Left kidney (tissue), 2 donors: ENCODE measurements around the gene HRC. TPM values are rescaled to one million over a fixed set of nuclear protein-coding genes. Genes with fewer than 3 reads are reported as not detected.

Experiments
- DNase-seq: peaks from one replicate; pipeline ENCODE4 v3.0.0-alpha.2; 2013
- polyA plus RNA-seq: library from polyadenylated mRNA; unstranded; fragments of 120-200 nt; gene quantifications from one replicate; pipeline ENCODE4 v1.2.1, GENCODE V29; 2013; ENCODE audit not compliant: insufficient read length

The HRC gene
- polyA plus RNA-seq, 1 donor = 22.9 TPM

DNA sequence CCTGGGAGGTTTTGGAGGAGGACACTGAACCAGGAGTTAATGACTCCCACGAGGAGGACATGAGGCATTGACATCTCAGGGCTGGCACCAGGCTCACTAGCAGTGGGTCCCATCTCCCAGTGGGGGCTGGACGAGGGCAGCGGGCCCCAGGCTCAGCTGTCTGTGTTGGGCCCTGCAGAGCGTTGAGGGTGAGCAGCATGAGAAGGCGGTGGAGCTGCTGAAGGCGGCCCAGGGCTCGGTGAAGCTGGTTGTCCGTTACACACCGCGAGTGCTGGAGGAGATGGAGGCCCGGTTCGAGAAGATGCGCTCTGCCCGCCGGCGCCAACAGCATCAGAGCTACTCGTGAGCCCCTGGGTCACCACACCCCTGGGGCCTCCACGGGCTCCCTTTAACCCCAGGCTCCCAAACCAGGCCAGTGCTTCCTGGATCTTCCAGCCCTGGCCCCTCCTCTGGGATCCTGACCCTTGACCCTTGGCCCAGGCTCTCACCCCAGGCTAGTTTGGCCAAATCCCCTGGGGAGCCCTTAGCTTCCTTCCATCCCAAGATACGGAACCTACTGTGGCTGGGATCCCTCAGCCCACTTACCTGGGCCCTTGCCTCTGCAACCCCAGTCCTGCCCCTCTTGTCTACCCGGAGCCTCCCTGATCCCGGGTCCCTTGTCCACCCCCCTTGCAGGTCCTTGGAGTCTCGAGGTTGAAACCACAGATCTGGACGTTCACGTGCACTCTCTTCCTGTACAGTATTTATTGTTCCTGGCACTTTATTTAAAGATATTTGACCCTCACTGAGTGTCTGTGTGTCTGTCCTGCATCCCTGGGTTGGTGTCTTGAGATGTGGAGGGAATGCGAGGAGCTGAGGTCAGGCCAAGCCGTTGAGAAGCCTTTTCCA lies 37.3 kb downstream of the HRC start:
- DNase-seq = no peak

DNA sequence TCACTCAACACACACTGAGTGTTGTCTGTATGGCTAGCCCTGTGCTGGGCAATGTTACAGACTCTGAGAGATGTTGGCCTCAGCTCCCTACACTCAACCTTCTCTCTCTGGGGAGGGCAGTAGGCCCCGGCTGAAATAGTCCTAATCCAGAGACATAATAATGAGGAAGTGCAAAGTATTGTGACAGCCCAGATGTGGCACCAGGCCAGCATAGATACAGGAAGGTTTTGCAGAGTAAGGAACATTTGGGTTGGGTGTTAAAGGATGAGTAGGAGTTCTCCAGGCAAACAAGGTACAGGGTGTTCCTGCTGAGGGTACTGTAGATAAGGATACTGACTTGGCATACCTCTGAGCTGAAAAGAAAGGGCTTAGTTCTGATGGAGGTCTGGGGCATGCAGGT lies 38.7 kb downstream of the HRC start:
- no peak for DNase-seq

DNA sequence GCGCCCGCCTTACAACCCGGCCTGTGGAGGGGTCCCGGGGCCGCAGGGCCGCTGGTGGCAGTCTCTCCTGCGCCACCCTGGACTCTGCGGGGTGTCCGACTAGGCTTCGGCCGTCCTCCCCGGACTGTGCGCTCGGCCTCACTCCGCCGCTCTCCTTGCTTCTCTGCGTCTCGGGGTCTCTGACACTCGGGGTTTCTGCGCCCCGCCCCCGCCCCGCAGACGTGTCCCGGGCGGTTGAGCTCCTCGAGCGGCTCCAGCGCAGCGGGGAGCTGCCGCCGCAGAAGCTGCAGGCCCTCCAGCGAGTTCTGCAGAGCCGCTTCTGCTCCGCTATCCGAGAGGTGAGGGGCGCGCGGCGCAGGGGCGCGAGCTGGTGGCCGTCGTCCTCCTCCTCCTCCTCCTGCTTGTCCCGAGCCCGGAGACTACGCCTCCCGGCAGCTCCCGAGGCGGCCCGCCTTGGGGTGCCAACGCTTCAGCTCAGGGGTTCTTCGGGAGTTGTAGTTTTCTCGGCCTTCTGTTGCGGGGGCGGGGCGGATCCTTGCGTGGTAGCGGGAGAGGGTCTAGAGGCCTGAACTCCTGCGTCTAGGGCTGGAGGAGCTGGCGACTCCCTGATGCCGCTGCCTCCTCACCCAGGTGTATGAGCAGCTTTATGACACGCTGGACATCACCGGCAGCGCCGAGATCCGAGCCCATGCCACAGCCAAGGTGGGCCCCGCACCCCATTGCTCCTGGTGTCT lies 40.4 kb downstream of the HRC start:
- DNase-seq = peak; percentile 61

DNA sequence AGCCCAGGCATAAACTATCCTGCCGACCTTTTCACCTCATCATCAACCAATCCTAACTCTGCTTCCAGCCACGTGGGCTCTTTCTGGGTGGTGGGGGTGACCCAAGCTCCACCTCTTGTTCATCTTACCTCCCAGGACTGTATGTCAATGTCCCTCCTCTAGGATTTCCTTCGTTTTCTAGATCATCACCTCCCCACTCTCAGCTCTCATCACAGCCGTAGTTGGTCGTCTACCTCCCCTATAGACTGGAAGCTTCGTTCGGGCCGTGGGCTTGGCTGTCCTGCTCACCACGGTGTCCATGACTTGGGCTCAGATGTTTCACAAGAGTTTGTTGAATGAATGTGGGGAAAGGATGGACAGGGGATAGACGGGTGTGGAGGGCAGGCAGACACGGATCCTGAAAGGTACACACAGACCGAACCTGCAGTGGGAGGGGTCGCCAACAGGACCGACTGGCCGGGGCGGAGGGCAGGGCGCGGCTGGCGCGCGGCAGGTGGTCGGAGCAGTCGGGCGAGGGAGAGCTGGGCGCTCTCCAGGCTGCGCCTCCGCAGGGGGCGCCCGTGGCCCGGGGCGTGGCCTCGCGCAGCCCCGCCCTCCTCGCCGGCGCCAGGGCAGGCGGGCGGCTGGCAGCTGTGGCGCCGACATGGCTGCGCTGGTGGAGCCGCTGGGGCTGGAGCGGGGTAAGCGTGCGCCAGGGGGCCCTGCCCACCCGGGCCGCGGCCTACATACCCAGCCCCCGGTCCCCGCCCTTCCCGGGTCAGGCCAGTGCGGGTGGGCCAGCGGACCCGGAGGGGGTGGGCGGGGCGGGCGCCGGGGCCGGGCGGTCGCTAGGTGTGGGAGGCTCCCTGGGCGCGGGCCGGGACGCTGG lies 41.2 kb downstream of the HRC start, which contains the start of gene LIN7B:
Gene LIN7B, plus strand, starts transcription at position 609 of the 868 bp plus-strand sequence. Its CDS starts 35 bp downstream, at position 644.
- peak; percentile 66 for DNase-seq

DNA sequence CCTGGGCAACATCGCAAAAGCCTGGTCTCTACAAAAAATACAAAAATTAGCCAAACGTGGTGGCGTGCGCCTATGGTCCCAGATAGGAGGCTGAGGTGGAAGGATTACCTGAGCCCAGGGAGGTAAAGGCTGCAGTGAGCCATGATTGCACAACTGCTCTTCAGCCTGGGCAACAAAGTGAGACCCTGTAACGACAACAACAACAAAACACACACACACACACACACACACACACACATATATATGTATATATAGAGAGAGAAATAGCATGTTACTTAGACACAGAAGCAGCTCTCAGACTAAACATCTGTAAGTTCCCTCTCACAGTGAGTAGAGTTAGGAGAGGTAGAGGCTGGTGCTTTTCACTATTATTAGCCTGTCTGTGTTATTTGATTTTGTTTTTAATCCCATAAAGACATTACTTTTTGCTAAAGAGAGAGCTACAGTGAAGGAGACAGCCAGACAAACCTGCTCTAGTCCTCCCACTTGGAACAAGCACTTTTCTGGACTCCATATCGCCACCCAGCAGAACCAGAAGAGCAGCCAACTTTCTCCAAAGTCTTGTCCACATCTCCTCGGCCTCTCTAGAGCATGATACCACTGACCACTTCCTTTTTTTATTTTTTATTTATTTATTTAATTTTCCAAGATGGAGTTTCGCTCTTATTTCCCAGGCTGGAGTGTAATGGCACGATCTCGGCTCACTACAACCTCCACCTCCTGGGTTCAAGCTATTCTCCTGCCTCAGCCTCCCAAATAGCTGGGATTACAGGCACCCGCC lies 43.8 kb downstream of the HRC start:
- DNase-seq = no peak

DNA sequence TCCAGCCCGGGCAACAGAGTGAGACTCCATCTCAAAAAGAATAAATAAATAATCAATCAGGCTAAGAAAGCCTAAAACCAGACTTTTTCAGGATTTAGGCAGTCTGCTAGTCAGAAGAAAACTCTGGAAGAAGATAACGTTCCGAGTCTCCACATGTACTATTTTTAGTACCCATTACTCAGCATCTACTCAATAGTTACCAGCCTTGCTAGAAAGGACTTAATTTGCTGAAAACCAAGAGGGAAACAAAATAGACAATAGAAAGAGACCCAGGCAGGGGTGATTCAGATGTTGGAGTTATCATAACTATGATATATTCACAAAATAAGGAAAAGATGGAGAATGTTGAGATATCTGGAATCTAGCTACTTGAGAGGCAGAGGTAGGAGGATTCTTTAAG lies 44.6 kb downstream of the HRC start:
- no peak for DNase-seq

DNA sequence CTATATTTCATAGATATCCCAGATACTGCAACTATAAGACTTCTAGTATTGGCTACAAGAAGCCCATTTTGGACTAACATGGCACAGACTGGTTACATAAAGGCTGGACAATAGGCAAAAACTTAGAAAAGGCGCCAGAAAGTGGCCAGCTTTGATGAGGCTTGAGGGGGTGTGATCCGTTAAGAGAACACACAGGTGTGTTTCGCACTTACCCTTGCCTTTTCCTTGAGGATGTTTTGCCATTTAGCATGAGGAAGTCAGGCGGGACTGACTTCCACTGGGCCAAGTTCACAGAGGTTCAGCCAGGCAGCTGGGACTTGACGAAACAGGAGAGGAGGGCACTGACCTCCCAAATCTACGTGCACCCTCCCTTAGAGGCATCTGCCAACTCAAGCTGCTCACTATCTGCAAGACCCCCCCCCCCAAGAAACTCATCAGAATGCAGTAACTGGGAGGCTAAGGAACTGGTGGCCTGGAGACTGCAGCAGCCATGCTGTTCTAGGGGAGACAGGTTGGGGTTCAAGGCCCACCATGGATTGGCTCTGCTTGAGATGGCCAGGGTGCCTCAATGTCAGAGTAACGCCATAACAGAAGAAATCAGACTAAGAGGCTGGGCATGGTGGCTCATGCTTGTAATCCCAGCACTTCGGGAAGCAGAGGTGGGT lies 45.5 kb downstream of the HRC start:
- DNase-seq = no peak

DNA sequence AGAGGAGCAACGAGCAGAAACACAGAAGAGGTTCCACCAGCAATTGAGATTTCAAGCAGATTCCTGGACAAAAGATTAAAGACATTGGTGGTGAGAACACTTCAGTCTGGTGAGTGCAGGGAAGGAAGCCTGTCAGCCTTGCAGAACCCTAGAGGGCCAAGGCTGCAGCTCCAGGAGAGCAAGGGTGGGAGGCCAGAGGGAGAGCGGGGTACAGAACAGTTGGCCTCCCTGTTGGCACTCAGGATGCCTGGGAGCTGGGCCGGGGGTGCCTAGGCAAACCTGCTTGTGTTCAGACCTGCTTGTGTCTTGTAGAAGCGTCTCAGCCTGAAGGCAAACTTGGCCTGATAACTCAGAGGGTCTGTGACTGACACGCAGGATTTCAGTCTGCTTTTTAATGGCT lies 46.1 kb downstream of the HRC start:
- DNase-seq = no peak

DNA sequence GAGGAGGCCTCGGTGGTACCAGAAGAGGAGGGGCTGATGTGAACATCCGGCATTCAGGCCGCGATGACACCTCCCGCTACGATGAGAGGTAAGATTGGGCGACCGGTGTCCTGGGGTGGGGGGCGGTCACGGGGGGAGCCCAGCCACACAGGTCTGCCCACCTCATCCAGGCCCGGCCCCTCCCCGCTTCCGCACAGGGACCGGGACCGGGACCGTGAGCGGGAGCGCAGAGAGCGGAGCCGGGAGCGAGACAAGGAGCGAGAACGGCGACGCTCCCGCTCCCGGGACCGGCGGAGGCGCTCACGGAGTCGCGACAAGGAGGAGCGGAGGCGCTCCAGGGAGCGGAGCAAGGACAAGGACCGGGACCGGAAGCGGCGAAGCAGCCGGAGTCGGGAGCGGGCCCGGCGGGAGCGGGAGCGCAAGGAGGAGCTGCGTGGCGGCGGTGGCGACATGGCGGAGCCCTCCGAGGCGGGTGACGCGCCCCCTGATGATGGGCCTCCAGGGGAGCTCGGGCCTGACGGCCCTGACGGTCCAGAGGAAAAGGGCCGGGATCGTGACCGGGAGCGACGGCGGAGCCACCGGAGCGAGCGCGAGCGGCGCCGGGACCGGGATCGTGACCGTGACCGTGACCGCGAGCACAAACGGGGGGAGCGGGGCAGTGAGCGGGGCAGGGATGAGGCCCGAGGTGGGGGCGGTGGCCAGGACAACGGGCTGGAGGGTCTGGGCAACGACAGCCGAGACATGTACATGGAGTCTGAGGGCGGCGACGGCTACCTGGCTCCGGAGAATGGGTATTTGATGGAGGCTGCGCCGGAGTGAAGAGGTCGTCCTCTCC lies 47.4 kb downstream of the HRC start:
- DNase-seq = no peak

DNA sequence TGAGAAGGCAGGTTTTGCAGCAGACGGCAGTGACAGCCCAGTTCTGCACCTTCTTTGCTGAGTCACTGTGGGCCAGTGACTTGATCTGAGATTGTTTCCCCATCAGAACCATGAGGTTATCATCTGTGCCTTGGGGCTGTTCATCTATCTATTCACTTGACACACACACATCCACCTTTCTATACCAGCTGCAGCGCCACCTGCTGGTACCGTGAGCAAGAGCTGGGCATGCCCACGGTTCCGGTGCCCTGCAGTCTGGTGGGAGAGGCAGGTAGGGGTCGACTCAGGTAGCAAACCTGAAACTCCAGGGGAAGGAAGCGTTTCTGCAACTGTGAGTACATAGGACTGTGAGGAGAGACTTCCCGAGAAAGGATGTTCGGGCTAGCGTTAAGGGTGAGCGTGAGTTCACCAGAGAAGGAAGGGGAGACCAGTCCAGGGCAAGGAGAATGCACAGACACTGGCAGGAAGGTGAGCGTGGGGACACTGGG lies 48.5 kb downstream of the HRC start:
- DNase-seq = no peak

DNA sequence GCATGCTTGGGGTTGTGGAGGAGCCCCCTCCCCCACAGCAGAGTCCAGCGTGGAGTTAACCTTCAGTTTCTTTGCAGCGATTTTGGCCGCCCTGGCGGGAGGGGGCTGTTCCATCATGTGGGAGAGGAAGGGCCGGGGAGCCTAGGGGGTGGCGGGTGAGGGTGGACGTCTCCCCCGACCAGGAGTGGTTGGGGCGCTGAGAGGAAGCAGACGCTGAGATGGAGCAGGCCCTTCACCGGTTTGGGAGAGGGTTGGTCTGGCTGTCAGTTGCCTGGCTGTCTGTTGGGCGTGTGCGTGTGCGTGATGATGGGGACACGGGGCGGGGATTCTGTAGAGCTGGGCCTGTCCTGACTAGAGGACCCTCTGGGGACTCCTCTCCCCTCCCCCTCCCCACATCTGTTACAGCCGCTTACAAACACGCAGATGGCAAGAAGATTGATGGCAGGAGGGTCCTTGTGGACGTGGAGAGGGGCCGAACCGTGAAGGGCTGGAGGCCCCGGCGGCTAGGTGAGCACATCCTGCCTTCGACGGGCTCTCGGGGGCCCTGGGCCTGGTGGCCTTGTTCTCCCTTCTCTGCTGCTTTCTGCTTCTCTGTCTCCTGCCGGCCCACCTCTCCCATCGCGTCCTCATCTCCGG lies 50.8 kb downstream of the HRC start:
- DNase-seq = peak; percentile 55

DNA sequence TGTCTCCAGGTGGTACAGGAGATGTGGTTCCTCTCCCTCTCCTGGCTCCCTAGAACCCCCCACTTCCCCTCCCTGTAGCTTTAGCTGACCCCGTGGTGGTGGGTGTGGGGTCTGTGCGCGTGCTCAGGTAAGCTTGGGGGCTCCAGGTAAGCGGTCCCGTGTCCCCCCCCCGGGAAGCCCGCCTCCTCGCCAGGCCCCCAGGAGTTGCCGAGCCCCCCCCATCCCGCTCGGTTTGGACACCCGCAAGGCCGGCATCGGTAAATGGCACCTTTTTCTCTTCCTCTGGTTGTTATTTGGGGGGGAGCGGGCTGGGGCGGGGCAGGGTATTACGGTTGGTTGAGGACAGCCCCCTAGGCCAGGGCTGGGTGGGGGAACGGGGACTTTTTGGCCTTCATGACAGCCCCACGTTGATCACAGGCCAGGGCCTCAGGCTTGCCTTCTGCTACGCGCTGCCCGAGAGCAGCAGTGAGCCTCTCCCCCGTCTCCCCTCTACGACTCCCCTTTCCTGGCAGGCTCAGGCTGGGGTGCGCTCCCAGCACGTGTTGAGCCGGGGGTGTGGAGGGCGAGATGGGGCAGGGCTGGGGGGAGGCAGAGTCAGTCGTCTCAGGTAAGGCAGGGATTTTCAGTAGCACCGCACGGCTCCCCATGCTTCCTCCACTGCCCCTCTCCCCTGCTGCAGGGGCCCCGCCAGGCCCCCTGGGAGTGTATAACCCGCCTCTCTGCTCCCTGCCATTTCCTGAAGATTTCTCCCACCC lies 51.7 kb downstream of the HRC start:
- no peak for DNase-seq

DNA sequence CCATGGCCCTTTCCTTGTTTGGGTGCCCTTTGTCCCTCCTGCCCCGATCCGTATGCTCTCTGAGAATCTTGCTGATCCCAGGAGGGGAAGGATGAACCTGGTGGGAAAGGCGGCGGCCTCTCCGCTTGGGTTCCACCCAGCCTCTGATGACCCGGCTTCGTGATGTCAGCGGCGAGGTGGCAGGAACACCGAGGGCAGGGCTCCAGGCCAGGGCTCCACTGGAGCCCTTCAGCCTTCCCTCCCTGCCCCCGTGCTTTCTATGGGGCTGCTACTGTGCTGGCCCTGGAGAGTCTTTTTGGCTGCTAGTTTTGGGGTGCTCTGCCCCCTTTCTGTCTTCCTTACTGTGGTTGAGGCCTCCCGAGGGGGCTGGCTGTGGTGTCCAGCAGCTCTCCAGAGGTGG lies 52.9 kb downstream of the HRC start:
- no peak for DNase-seq

Other genes starting within 250 kb of the HRC start
- gene DHDH, start 221.7 kb downstream of the HRC start, polyA plus RNA-seq = 4.6 TPM
- gene BAX, start 200.5 kb downstream of the HRC start, polyA plus RNA-seq = 64.5 TPM
- gene FTL, start 190.1 kb downstream of the HRC start, polyA plus RNA-seq = 2,202 TPM
- gene GYS1, start 162.1 kb downstream of the HRC start, polyA plus RNA-seq = 52.2 TPM
- gene RUVBL2, start 161.5 kb downstream of the HRC start, polyA plus RNA-seq = 80.2 TPM
- gene LHB, start 138.3 kb downstream of the HRC start, polyA plus RNA-seq = 0.38 TPM
- gene CGB3, start 131.1 kb downstream of the HRC start, polyA plus RNA-seq = not detected
- gene CGB2, start 123.5 kb downstream of the HRC start, polyA plus RNA-seq = not detected
- not detected for gene CGB1, start 118.5 kb downstream of the HRC start, polyA plus RNA-seq
- gene CGB5, start 111.5 kb downstream of the HRC start, polyA plus RNA-seq = not detected
- not detected for gene CGB8, start 106.3 kb downstream of the HRC start, polyA plus RNA-seq
- 0.78 TPM for gene CGB7, start 97.6 kb downstream of the HRC start, polyA plus RNA-seq
- gene NTF4, start 90.6 kb downstream of the HRC start, polyA plus RNA-seq = 3.1 TPM
- 0.08 TPM for gene KCNA7, start 82.7 kb downstream of the HRC start, polyA plus RNA-seq
- gene SNRNP70, start 69.9 kb downstream of the HRC start, polyA plus RNA-seq = 354 TPM
- 5.6 TPM for gene LIN7B, start 41.0 kb downstream of the HRC start, polyA plus RNA-seq
- 0.20 TPM for gene C19orf73, start 36.3 kb downstream of the HRC start, polyA plus RNA-seq
- gene PPFIA3, start 35.9 kb downstream of the HRC start, polyA plus RNA-seq = 3.9 TPM
- gene TRPM4, start 2.4 kb upstream of the HRC start, polyA plus RNA-seq = 29.4 TPM
- gene SLC6A16, start 169.8 kb upstream of the HRC start, polyA plus RNA-seq = 5.3 TPM
- gene CD37, start 180.0 kb upstream of the HRC start, polyA plus RNA-seq = 53.3 TPM
- gene TEAD2, start 207.0 kb upstream of the HRC start, polyA plus RNA-seq = 92.8 TPM
- gene DKKL1, start 208.5 kb upstream of the HRC start, polyA plus RNA-seq = 5.0 TPM
- gene KASH5, start 232.9 kb upstream of the HRC start, polyA plus RNA-seq = 0.17 TPM